ENCODE measurements around the gene MRPS11.
"Not testable (repeated sequence)": the region's sequence is repeated elsewhere in the genome, so short reads cannot be mapped to it uniquely, and the experiment has no call there.

Gene MRPS11

GRCh38 chr15:88454867-88455810 is 12.4 kb upstream of the MRPS11 start:
- in situ Hi-C loops (cut with HindIII; ENCODE audit: low sequenced_read_pairs), result loop anchor here (5.0 kb wide), 1 partner anchor 203 kb away; no protein-coding TSS in a partner anchor

- in situ Hi-C loops (cut with HindIII; ENCODE audit: low sequenced_read_pairs), result loop anchor here (5.0 kb wide), 1 partner anchor 204 kb away; no protein-coding TSS in a partner anchor
These were observed 10.8 kb upstream of the MRPS11 start for GRCh38 chr15:88456733-88457132.

- in situ Hi-C loops (cut with HindIII; ENCODE audit: low sequenced_read_pairs), result no loop called here
These were observed 3.5 kb upstream of the MRPS11 start for GRCh38 chr15:88463870-88464532.

GRCh38 chr15:88465633-88466224 is 1.8 kb upstream of the MRPS11 start:
- in situ Hi-C loops (cut with HindIII; ENCODE audit: low sequenced_read_pairs), result no loop called here

- in situ Hi-C loops (cut with HindIII; ENCODE audit: low sequenced_read_pairs), result no loop called here
These were observed 524 bp downstream of the MRPS11 start for GRCh38 chr15:88467935-88468528.

- in situ Hi-C loops (cut with HindIII; ENCODE audit: low sequenced_read_pairs), result not testable (repeated sequence)
These were observed 1.2 kb downstream of the MRPS11 start for GRCh38 chr15:88468721-88469120.

GRCh38 chr15:88469321-88469720 is 1.8 kb downstream of the MRPS11 start:
- in situ Hi-C loops (cut with HindIII; ENCODE audit: low sequenced_read_pairs), result no loop called here

GRCh38 chr15:88470625-88471372 is 3.3 kb downstream of the MRPS11 start:
- in situ Hi-C loops (cut with HindIII; ENCODE audit: low sequenced_read_pairs), result no loop called here

- in situ Hi-C loops (cut with HindIII; ENCODE audit: low sequenced_read_pairs), result no loop called here
These were observed 4.7 kb downstream of the MRPS11 start for GRCh38 chr15:88472225-88472624.

GRCh38 chr15:88473661-88474293 is 6.3 kb downstream of the MRPS11 start:
- in situ Hi-C loops (cut with HindIII; ENCODE audit: low sequenced_read_pairs), result not testable (repeated sequence)

- in situ Hi-C loops (cut with HindIII; ENCODE audit: low sequenced_read_pairs), result no loop called here
These were observed 9.1 kb downstream of the MRPS11 start for GRCh38 chr15:88476635-88477060.

- in situ Hi-C loops (cut with HindIII; ENCODE audit: low sequenced_read_pairs), result no loop called here
These were observed 9.6 kb downstream of the MRPS11 start for GRCh38 chr15:88477126-88477525.

- in situ Hi-C loops (cut with HindIII; ENCODE audit: low sequenced_read_pairs), result no loop called here
These were observed 10.4 kb downstream of the MRPS11 start for GRCh38 chr15:88477904-88478303.

- in situ Hi-C loops (cut with HindIII; ENCODE audit: low sequenced_read_pairs), result no loop called here
These were observed 11.7 kb downstream of the MRPS11 start for GRCh38 chr15:88479169-88479568.

GRCh38 chr15:88480981-88481380 is 13.5 kb downstream of the MRPS11 start:
- in situ Hi-C loops (cut with HindIII; ENCODE audit: low sequenced_read_pairs), result no loop called here

GRCh38 chr15:88482263-88482662 is 14.8 kb downstream of the MRPS11 start:
- in situ Hi-C loops (cut with HindIII; ENCODE audit: low sequenced_read_pairs), result no loop called here

GRCh38 chr15:88484682-88485331 is 17.3 kb downstream of the MRPS11 start:
- in situ Hi-C loops (cut with HindIII; ENCODE audit: low sequenced_read_pairs), result no loop called here

- in situ Hi-C loops (cut with HindIII; ENCODE audit: low sequenced_read_pairs), result no loop called here
These were observed 19.8 kb downstream of the MRPS11 start for GRCh38 chr15:88487178-88487795.

Measured in endothelial cell of hepatic sinusoid (primary cell).